ENCODE measurements around the gene CADM4. TPM values are rescaled to one million over a fixed set of nuclear protein-coding genes. Genes with fewer than 3 reads are reported as not detected.

The CADM4 gene
- total and polyA plus RNA-seq, 9 of the 15 experiments (the other 6 are each of a cell fraction or from before 2014, with no cell fraction given): 0.03 to 4.6 (median 1.3) TPM

GRCh38 chr19:43682824-43683661, 43.4 kb upstream of the CADM4 start (continued):
- TF ChIP-seq PKNOX1 (IDR thresholded peaks at IDR 0.05) (peak; percentile 56; the same call in 1 of the 2 replicates), ARHGAP35 (IDR thresholded peaks at IDR 0.05; ENCODE audit: partially characterized antibody) (no peak), ZNF277 (CRISPR knock-in tag; IDR thresholded peaks at IDR 0.05; ENCODE audit: borderline replicate concordance) (no peak), ZNF695 (CRISPR knock-in tag; IDR thresholded peaks at IDR 0.05) (no peak), ESRRA (IDR thresholded peaks at IDR 0.05; ENCODE audit: borderline replicate concordance, low read depth) (peak; percentile 78), ATF1 (CRISPR knock-in tag; IDR thresholded peaks at IDR 0.05) (no peak), ATF1 (tag; IDR thresholded peaks at IDR 0.05) (peak; percentile 60), GTF2B (IDR thresholded peaks at IDR 0.05; ENCODE audit: extremely low read depth, insufficient read length) (no peak), ZNF561 (CRISPR knock-in tag; conservative IDR thresholded peaks at IDR 0.05) (no peak), FOXM1 (IDR thresholded peaks at IDR 0.05; ENCODE audit: low read depth) (no peak), FOXM1 (CRISPR knock-in tag; IDR thresholded peaks at IDR 0.05; ENCODE audit: low read depth) (no peak), HDAC8 (tag; IDR thresholded peaks at IDR 0.05) (no peak), ZNF512 (tag; IDR thresholded peaks at IDR 0.05) (no peak), PBX2 (CRISPR knock-in tag; IDR thresholded peaks at IDR 0.05; ENCODE audit: low read depth) (no peak), PBX2 (tag; conservative IDR thresholded peaks at IDR 0.05; ENCODE audit: low read depth) (peak; percentile 82), NFE2L1 (tag; IDR thresholded peaks at IDR 0.05; ENCODE audit: borderline replicate concordance, low read depth) (peak; percentile 85), ZNF263 (CRISPR knock-in tag; IDR thresholded peaks at IDR 0.05; ENCODE audit: borderline replicate concordance) (peak; percentile 81; the same call in 1 of the 2 replicates), CHD4 (IDR thresholded peaks at IDR 0.05; ENCODE audit: insufficient read depth, insufficient replicate concordance, low read depth, low read length, poor library complexity, severe bottlenecking) (peak; percentile 36), ZNF77 (CRISPR knock-in tag; IDR thresholded peaks at IDR 0.05) (no peak), ZNF717 (CRISPR knock-in tag; IDR thresholded peaks at IDR 0.05) (no peak)
